HG02763 (cell line): ENCODE measurements around the gene ATXN1.
A peak's percentile ranks its signal among the peaks of the same experiment; 100 is the strongest.
"Not testable (repeated sequence)": the region's sequence is repeated elsewhere in the genome, so short reads cannot be mapped to it uniquely, and the experiment has no call there.

Experiments used
- ATAC-seq: cut with Tn5 transposase; IDR thresholded peaks from one replicate; pipeline ENCODE4 v1.9.1; 2021; ENCODE audit warnings: mild to moderate bottlenecking, moderate library complexity; ENCODE audit not compliant: unreplicated experiment

Gene ATXN1

DNA sequence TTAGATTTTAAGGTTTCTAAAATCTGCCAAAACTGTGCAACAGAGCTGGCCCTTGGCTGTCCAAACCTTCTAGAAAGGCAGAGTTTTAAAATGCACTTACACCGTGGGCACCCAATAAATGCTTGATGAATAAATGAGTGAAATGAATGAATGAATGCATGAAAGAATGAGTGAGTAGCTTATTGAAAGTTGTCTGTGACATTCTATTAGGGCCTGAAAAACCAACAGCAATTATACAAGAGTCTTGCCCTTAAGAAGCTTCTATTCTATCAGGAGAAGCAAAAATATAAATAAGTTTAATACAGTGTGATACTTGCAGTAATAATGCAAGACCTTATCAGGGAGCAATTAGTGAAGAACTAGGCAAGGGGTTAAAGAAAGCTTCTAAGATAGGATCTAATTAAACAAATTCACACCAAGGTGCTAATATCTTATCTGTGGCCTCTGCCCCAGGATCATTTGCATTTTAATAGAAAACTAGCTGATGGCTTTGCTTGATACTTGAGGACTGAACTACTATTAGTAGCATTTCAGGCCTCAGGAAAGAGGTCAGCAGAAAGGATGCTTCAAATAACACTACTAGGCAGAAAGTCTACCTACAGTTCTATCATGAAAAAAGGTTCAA is 292.2 kb downstream of the ATXN1 start:
- ATAC-seq = no peak

DNA sequence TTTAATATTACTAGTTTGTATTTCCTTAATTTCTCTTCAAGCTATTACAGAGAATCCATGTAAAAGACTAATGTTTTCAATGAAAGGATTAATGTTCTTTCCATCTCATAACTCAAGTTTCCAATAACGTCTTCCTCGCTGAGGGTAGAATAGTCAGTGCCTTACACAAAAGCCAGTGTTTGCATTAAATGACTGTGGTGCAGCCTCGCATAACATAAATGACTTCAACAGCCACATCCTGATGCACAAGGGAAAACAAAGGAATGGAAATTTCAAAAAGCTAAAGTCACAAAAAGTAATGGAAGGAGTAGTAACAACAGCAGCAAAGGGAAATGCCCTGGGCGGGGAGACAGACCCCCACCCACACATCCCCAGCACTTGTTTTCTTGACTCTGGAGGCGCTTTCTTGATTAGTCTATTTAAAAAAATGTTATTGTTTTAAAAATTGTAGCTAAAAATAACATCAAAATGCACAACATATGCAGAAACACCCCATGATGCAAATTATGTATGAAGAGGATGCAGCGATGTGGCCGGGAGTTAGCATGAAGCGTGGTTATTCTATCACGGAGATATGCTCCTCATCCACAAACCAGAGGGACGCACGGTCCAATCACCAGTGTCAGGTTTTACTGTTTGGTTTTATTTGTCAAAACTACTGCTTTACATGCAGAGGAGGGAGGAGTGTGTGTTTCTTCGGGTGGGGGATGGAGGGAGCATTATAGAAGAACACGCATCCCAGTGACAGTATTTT is 294.3 kb downstream of the ATXN1 start:
- no peak for ATAC-seq

DNA sequence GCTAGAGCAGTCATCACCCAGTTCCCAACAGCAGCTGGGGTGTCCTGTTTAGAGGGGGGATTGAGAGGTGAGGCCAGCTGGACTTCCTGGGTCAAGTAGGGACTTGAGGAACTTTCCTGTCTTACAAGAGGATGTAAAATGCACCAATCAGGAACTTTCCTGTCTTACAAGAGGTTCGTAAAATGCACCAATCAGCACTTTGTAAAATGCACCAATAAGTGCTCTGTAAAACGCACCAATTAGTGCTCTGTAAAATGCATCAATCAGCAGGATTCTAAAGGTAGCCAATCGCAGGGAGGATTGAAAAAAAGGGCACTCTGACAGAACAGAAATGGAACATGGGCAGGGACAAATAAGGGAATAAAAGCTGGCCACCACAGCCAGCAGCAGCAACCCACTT is 297.2 kb downstream of the ATXN1 start:
- no peak for ATAC-seq

DNA sequence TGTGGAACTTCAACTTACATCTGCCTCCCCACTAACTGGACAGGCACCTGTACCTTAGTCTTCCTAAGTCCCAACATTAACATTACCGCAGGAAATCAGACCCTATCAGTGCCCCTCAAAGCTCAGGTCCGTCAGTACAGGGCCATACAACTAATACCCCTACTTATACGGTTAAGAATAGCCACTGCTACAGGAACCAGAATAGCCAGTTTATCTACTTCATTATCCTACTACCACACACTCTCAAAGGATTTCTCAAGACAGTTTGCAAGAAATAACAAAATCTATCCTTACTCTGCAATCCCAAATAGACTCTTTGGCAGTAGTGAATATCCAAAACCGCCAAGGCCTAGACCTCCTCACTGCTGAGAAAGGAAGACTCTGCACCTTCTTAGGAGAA is 298.0 kb downstream of the ATXN1 start:
- not testable (repeated sequence) for ATAC-seq

GRCh38 chr6:16461491-16461890 is 299.8 kb downstream of the ATXN1 start:
- ATAC-seq = no peak

GRCh38 chr6:16459472-16459871 is 301.8 kb downstream of the ATXN1 start:
- ATAC-seq = not testable (repeated sequence)

DNA sequence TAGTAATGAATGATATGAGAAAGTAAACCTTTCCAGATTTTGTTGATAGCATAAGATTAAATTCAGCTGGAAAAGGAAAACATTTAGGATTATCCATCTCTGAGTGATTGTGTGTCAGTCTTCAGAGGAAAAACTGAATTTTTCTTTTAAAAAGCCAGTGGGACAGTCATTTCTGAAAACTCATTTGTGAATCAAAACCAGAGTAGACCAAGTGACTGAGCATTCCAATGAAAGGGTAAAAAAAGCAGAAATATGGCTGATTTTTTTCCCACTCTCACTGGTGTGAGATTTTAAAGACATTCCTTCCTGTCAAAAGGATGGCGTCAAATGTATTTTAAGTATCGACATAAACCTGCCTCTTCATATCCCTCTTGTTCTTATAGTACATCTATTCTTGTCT is 308.9 kb downstream of the ATXN1 start:
- no peak for ATAC-seq

- ATAC-seq = no peak
Measured at GRCh38 chr6:16450821-16451220, 310.4 kb downstream of the ATXN1 start.

DNA sequence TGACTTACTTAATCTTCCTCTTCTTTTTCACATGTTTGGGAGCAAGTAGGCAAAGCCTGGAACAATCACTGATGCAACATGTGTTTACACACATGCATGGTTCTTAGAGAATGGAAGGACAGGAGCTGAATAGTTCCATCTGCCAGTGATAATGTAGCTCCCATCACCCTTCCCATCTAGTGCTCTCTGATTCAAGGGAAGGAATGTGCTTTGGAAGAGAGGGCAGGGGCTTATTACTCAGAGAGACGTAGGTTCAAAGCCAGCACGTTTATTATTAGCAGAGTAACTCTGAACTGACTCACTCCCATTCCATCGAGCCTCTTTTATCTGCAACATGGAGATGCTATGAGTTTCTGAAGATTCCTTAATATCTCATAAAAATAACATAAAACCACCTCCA is 311.0 kb downstream of the ATXN1 start:
- no peak for ATAC-seq

- no peak for ATAC-seq
Measured at GRCh38 chr6:16446273-16446672, 315.0 kb downstream of the ATXN1 start.

DNA sequence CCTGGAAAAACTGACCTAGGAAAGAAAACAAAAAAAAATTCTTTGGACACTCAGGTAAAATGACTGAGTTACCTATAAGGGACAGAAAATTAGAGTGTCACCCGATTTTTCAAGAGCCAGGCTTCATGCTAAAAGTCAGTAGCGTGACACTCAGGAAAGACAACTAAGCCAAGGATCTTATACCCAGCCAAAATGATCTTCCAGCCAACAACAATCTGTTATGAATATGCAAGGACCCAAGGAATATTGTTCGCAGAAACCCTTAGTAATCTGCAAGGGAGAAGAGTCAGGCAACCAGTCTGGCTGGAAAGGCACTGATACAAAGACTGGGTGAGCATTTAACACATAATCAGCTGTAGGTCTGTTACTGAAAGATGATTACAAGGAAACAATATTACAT is 319.2 kb downstream of the ATXN1 start:
- no peak for ATAC-seq

- ATAC-seq = no peak
Measured at GRCh38 chr6:16441262-16441661, 320.0 kb downstream of the ATXN1 start.

DNA sequence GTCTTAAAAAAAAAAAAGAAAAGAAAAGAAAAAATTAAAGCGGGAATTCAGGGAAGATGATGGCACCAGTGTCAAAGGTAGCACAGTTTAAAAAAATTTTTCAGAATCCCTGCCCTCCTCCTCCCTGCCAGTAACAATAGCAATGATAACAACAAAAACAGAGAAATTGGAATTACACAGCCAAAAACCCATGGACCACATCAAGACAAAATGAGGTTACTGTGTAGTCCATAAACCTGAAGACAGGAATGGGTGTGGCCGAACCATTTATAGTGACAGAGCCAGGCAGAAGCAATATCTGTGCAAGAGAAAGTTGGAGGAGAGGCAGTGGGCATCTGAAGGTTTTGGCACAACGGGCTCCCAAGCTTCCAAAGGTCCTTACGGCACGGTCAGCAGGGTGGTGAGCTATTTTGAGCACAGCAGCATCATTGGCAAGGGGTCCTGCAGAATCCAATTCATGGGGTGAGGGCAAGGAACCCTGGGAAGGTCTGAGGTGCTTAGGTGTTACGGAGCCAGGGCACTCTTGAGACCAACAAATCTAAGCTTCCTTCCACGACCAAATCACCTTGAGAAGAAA is 320.5 kb downstream of the ATXN1 start:
- no peak for ATAC-seq

- no peak for ATAC-seq
Measured at GRCh38 chr6:16438718-16439591, 322.3 kb downstream of the ATXN1 start.

- no peak for ATAC-seq
Measured at GRCh38 chr6:16437984-16438383, 323.3 kb downstream of the ATXN1 start.

GRCh38 chr6:16437095-16437494 is 324.2 kb downstream of the ATXN1 start:
- ATAC-seq = no peak

GRCh38 chr6:16436550-16436949 is 324.7 kb downstream of the ATXN1 start:
- ATAC-seq = no peak

DNA sequence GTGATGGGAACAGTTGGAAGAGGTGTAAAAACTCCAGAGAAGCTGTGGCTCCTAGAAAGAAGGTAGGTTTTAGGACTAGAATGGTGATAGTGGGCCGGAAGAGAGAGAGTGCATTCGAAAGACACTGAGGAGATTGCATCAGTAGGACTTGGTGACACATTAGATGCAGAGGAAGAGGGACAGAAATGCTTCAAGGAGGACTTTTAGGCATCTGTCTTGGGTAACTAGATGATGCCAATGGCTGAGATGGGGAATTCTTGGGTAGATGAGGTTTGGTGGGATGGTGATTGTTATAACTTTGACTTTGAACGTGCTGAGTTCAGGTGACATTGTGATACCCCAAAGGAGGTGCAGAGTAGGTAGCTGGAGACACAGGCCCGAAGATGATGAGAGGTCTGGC is 326.4 kb downstream of the ATXN1 start:
- no peak for ATAC-seq

DNA sequence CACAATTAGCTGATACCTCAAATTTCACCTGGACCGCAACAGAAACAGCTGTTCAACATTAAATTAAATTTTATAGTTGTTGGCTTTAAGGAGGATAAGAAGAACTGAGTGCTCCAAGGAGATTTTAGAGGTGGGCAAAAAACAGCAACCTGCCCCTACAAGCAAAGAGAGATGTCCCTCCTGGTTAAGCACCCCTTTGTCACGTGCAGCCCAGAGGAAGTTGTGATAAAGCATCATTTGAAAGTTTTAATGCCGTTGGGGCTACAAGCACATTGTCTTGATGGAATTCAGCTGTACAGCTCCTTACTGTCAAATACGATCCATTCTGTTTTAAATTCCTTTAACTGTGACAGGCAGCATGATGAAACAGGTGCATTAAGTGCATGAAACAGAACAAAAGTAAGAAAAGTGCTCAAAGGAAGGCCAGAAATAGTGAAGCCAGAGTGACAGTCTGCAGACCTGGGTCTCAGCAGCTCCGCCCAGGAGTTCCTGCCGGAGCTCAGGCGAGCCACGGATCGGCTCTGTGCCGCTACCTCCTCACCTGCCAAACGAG is 327.8 kb downstream of the ATXN1 start:
- no peak for ATAC-seq

DNA sequence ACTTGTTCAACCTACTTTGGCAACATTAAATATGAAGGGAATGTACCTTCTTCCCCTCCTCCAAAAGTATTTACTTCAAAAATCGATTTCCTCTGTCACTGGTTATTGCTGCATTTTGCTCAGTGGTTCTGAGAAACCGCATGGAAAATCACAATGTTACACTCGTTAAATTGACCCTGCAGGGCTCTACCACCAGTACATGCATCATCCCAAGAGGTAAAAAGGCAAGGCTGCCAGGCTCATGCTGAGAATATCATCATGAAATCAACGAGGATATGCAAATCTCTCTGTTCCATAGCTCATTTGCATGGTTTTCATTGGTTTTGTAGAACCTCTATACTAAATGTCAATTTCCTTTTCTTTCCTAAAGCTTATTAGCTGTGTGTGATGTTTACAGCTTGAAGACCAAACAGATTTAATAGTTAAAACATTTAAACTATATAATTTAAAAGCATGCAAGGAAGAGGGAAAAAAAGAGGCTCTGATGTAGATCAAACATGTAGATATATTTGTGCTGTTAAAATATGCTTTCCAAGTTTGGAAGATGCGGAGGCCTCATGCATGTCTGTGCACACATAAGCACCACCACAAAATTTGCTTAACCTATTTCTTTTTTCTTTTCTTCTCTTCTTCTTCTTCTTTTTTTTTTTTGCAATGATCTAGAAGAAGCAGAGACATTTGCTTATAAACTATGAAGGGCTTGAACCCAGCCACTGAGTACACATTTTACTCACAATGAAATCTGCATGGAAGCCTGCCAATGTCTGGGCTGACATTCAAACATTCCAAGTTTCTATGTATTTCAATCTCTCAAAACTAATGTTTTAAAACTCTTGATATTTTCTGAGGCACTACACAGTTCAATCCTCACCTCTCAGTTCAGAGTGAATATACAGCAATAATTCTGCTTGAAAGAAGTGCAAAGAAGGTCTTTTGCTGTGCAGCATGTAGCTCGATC is 328.9 kb downstream of the ATXN1 start:
- peak; percentile 55 for ATAC-seq
